ENCODE measurements around the gene ARL2BP.
"Not testable (repeated sequence)": the region's sequence is repeated elsewhere in the genome, so short reads cannot be mapped to it uniquely, and the experiment has no call there.

ARL2BP gene

DNA sequence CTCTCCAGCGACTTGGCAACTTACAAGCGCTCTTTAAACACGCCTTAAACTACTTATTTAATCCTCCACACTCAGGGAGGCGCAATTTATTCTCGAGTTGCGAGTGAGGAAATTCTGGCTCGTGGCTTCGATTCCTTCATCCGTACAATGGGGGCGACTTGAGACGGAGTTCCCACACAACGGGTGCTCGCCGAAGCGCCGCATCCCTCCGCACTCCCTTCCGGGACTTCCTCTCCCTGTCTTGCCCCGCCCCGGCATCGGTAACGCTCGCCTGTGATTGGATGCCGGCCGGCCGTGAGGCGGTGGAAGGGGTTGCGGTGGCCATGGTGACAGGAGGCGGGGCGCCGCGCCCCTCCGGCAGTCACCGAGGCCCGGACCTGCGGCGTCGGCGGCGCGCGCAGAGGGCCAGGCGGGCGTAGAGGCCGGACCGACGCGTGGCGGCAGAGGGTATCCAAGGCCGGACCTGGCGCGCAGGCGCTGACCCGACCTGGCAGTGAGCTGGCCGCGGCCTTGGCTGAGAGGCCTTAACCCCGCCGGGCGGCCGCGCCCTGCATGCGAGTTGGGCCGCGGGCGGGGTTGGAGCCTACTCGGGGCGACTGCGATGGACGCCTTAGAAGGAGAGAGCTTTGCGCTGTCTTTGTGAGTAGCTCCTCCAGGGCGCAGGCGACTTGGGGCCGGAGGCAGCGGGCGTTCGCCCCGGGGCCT, at the start of gene ARL2BP:
Gene ARL2BP (plus strand): TSS at position 493 of the 705 bp plus-strand sequence. CDS start 109 bp downstream, at position 602.
- TF ChIP-seq, protein P1, sequence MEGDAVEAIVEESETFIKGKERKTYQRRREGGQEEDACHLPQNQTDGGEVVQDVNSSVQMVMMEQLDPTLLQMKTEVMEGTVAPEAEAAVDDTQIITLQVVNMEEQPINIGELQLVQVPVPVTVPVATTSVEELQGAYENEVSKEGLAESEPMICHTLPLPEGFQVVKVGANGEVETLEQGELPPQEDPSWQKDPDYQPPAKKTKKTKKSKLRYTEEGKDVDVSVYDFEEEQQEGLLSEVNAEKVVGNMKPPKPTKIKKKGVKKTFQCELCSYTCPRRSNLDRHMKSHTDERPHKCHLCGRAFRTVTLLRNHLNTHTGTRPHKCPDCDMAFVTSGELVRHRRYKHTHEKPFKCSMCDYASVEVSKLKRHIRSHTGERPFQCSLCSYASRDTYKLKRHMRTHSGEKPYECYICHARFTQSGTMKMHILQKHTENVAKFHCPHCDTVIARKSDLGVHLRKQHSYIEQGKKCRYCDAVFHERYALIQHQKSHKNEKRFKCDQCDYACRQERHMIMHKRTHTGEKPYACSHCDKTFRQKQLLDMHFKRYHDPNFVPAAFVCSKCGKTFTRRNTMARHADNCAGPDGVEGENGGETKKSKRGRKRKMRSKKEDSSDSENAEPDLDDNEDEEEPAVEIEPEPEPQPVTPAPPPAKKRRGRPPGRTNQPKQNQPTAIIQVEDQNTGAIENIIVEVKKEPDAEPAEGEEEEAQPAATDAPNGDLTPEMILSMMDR (IDR thresholded peaks at IDR 0.05; ENCODE audit: low read depth, low read length, missing control alignments) = no peak
- DNase-seq (ENCODE audit: low read depth) = peak; percentile 82
- peak within 1 kb of the TSS; percentile 88 for H3K4me3 ChIP-seq (ENCODE audit: low read depth, low read length)

DNA sequence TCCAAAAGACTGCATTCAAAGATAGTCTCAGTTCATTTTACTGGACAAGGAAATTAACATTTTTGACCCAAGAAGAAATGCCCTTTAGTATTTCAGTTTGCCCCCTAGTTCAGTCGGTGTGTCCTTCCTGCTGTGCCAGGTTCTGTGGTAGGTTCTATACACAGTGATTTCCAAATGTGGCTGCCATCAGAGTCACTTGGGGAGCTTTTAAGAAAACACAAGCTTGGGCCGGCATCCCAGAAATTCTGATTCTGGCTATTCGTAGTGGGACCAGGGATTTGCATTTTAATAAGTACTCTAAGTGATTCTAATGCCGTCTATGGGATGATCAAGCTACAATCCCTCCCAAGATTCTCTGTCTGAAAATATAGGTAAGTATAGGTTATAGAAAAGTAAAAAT, 48.8 kb upstream of the ARL2BP start:
- DNase-seq (ENCODE audit: low read depth) = no peak
- TF ChIP-seq, protein P1 (IDR thresholded peaks at IDR 0.05; ENCODE audit: low read depth, low read length, missing control alignments) = no peak
- no peak overlapping the region for H3K4me3 ChIP-seq (ENCODE audit: low read depth, low read length)

DNA sequence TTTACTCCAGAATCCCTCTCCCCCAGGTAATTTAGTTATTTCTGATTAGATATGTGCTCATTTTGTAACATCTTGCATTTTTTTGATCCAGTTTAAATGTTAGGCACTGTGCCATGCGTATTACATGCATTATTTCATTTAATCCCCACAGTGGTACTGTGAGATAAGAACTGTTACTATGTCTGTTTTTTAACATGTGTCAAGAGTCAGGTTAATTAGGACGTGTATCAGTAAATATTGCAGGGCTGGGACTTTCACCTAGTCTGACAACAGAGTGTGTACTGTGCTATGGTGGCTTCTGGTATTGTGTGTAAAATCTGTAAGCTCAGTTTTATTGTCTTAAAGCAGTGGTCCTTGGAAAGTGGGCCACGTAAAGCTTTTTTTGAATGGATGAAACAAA, 48.3 kb upstream of the ARL2BP start:
- TF ChIP-seq, protein P1 (IDR thresholded peaks at IDR 0.05; ENCODE audit: low read depth, low read length, missing control alignments) = no peak
- no peak for DNase-seq (ENCODE audit: low read depth)
- H3K4me3 ChIP-seq (ENCODE audit: low read depth, low read length) = no peak overlapping the region

DNA sequence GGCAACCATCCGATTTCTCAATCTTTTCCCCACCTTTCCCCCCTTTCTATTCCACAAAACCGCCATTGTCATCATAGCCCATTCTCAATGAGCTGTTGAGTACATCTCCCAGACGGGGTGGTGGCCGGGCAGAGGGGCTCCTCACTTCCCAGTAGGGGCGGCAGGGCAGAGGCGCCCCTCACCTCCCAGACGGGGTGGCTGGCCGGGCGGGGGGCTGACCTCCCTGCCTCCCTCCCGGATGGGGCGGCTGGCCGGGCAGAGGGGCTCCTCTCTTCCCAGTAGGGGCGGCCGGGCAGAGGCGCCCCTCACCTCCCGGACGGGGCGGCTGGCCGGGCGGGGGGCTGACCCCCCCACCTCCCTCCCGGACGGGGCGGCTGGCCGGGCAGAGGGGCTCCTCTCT, 44.7 kb upstream of the ARL2BP start:
- H3K4me3 ChIP-seq (ENCODE audit: low read depth, low read length); DNase-seq (ENCODE audit: low read depth): not testable (repeated sequence)

DNA sequence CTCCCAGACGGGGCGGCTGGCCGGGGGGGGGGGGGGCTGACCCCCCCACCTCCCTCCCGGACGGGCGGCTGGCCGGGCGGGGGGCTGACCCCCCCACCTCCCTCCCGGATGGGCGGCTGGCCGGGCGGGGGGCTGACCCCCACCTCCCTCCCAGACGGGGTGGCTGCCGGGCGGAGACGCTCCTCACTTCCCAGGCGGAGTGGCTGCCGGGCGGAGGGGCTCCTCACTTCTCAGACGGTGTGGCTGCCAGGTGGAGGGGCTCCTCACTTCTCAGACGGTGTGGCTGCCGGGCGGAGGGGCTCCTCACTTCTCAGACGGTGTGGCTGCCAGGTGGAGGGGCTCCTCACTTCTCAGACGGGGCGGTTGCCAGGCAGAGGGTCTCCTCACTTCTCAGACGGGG, 44.1 kb upstream of the ARL2BP start:
- DNase-seq (ENCODE audit: low read depth); H3K4me3 ChIP-seq (ENCODE audit: low read depth, low read length): not testable (repeated sequence)

DNA sequence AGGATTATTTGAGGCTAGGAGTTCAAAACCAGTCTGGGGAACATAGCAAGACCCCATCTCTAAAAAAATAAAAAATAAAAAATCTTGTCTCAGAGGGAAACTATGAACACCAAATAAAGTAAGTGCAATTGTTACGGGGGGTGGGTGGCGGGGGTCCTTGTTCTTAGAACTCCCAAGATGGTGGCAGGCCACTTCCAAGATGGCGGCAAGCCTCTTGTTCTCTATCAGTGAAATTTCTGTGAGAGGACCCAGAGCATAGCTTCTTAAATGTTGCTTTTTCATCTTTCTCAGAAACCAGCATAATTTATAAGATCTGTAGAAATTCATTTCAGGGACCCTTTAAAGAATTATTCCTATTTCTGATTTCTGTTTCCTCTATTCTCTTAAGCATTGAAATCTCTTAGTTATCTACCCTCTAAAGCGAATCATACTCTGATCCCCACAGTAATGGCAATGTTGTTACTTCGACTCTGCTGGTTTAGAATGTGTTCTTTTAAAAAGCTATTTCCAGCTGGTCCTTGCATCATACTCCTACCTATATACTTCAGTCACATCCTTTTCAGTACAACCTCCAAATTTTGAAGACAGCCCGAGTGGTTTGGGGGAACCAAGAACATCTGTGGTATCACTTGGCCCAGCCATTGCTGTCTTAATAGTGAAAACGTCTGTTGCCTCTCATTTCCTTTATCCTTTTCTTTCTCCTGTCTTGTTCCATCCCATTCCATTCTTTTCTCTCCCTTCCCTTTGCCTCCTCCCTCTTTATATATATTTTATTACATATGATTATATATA, 42.8 kb upstream of the ARL2BP start:
- DNase-seq (ENCODE audit: low read depth) = no peak
- TF ChIP-seq, protein P1 (IDR thresholded peaks at IDR 0.05; ENCODE audit: low read depth, low read length, missing control alignments) = no peak
- H3K4me3 ChIP-seq (ENCODE audit: low read depth, low read length) = no peak overlapping the region

DNA sequence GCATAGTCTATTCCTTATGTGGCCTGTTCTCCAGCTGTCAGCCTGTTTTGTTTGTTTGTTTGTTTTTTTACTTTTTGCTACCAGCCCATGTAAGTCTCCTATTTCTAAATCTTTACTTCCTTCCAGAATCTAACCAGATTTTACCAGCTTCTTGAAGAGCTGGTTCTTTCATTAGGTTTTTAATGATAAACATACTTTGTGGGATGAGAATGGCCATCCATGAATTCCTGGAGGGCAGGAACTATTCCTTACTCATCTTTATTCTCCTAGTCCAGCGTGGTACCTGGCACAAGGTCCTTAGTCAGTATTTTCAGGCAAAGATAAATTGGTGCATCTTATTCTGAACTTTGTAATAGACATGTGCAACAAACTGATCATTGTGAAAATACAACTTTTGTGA, 41.6 kb upstream of the ARL2BP start:
- no peak for DNase-seq (ENCODE audit: low read depth)
- TF ChIP-seq, protein P1 (IDR thresholded peaks at IDR 0.05; ENCODE audit: low read depth, low read length, missing control alignments) = no peak
- H3K4me3 ChIP-seq (ENCODE audit: low read depth, low read length) = no peak overlapping the region

DNA sequence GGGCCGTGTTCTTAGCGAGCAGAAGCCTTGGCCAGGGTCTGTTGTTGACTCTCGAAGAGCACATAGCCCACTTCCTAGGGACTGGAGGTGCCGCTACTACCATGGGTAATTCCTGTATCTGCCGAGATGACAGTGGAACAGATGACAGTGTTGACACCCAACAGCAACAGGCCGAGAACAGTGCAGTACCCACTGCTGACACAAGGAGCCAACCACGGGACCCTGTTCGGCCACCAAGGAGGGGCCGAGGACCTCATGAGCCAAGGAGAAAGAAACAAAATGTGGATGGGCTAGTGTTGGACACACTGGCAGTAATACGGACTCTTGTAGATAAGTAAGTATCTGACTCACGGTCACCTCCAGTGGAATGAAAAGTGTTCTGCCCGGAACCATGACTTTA, 40.4 kb upstream of the ARL2BP start:
- H3K4me3 ChIP-seq (ENCODE audit: low read depth, low read length) = no peak overlapping the region
- TF ChIP-seq, protein P1 (IDR thresholded peaks at IDR 0.05; ENCODE audit: low read depth, low read length, missing control alignments) = peak; percentile 24
- no peak for DNase-seq (ENCODE audit: low read depth)

All from GM12864 (cell line).